ENCODE data around the gene TRIM8. TPM values are rescaled to one million over a fixed set of nuclear protein-coding genes. Genes with fewer than 3 reads are reported as not detected.
A peak's percentile ranks its signal among the peaks of the same experiment; 100 is the strongest.

TRIM8 gene
- total RNA-seq, 2 donors from 2014 or later, result 148 to 222 TPM

DNA sequence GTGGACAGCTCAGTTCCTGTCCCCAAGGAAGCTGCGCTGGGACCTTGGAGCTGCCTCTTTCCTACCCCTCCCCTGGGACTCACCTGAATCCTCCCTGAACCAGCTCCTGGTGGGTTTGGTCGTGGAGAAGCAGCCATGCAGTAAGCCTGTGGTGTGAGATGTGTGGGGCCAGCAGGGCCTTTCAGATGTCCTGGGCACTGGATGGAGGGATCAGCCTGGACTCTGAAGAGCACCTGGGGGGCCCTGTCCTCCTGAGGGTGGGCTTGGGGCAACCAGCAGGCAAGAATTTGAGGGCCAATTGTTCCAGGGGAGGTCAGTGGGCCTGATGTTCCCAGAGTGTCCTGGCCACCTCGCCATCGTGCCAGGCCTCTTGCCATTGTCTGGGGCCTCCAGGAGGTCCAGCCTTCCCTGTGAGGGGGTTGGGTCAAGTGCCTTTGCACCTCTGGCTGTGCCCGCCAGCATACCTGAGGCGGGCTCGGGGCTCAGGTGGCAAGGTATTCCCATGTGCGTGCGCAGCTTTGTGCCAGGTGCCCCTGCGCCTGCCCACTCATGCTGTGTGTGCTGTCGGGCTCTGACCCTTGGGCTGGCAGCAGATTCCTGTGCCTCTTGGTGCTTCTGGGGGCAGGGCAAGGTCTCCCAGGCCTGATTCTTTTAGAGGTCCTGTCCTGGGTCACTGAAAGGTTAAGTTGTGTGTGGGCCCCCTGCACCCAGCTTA lies 7.3 kb downstream of the TRIM8 start:
- Histone ChIP-seq H3K4me1 (replicated peaks) (peaks cover 38% of the 10 kb centered on the region), H3K9me3 (no peaks in the 10 kb centered on the region), H3K27ac (peak overlapping the region in 1 of 2 donors; percentile 71), H3K27me3 (replicated peaks; ENCODE audit: insufficient read depth) (no peaks in the 10 kb centered on the region), H3K4me3 (no peak overlapping the region), H3K36me3 (peaks cover 9 to 13% of the 10 kb centered on the region in 2 donors)
- TF ChIP-seq, protein P1, sequence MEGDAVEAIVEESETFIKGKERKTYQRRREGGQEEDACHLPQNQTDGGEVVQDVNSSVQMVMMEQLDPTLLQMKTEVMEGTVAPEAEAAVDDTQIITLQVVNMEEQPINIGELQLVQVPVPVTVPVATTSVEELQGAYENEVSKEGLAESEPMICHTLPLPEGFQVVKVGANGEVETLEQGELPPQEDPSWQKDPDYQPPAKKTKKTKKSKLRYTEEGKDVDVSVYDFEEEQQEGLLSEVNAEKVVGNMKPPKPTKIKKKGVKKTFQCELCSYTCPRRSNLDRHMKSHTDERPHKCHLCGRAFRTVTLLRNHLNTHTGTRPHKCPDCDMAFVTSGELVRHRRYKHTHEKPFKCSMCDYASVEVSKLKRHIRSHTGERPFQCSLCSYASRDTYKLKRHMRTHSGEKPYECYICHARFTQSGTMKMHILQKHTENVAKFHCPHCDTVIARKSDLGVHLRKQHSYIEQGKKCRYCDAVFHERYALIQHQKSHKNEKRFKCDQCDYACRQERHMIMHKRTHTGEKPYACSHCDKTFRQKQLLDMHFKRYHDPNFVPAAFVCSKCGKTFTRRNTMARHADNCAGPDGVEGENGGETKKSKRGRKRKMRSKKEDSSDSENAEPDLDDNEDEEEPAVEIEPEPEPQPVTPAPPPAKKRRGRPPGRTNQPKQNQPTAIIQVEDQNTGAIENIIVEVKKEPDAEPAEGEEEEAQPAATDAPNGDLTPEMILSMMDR (IDR thresholded peaks at IDR 0.05), result no peak
- TF ChIP-seq POLR2AphosphoS5 (IDR thresholded peaks at IDR 0.05) (no peak), POLR2A (IDR thresholded peaks at IDR 0.05) (no peak)
- WGBS, result 65% methylated on average over 4 of the region's 11 CpGs
- intact Hi-C loops (cut with DNase I), result no loop called here
- no peak for DNase-seq (ENCODE audit: low spot score)

DNA sequence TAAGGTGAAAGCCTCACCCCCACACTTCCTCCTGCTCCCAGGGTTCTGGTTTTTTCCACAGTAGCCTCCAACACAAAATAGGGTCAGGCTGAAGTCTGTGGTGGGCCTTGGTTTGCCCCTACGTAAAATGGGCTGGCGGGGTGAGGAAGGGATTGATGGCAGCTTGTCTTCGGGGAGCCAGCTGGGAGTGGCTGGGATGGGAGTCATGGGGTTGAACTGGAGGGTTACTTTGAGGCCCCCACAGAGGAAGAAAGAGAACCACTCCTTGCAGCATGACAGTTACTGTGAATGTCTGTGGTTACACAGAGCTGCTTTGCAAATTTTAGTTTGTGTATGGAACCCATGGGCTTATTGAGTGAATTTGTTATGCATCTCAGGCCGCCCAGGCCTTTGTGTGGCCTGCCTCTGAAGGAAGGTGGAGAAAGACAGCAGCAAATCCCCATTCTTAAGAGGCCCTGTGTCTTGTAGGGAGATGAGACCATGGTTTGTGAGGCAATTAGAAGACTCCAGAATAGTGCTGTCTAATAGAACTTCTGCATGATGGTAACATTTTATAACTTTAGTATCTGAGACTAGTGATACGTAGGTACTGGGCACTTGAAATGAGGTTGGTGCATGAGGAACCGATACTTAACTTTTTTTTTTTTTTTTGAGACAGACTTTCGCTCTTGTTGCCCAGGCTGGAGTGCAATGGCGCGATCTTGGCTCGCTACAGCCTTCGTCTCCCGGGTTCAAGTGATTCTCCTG lies 8.1 kb downstream of the TRIM8 start:
- Histone ChIP-seq H3K27ac (peak overlapping the region in 1 of 2 donors; percentile 71), H3K4me3 (no peak overlapping the region), H3K4me1 (replicated peaks) (peaks cover 43% of the 10 kb centered on the region), H3K9me3 (no peaks in the 10 kb centered on the region), H3K27me3 (replicated peaks; ENCODE audit: insufficient read depth) (no peaks in the 10 kb centered on the region), H3K36me3 (peaks cover 15 to 18% of the 10 kb centered on the region in 2 donors)
- no peak for TF ChIP-seq POLR2AphosphoS5 (IDR thresholded peaks at IDR 0.05)
- TF ChIP-seq, protein P1 (IDR thresholded peaks at IDR 0.05), result no peak
- no peak for TF ChIP-seq POLR2A (IDR thresholded peaks at IDR 0.05)
- intact Hi-C loops (cut with DNase I), result no loop called here
- no peak for DNase-seq (ENCODE audit: low spot score)
- WGBS, result 87% methylated on average over 12 of the region's 12 CpGs

DNA sequence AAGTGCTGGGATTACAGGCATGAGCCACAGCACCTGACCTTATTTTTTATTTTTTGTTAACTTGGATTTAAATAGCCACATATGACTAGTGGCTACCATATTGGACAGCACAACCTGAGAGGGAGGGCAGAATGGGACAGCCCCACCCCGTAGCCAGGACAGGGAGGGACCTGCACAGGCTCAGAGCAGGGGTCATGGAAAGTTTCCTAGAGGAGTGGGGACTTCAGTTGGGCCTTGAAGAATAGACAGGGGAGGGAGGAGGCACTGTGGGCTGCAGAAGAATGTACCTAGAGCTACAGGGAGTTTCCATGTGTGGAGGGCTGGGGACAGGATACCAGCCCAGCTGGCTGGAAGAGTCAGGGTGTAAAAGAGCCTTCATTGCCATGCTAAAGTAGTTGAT lies 8.8 kb downstream of the TRIM8 start:
- WGBS, result 74% methylated on average over 1 of the region's 1 CpG
- H3K36me3 ChIP-seq, result peaks cover 15 to 18% of the 10 kb centered on the region in 2 donors
- peaks cover 41% of the 10 kb centered on the region for H3K4me1 ChIP-seq (replicated peaks)
- H3K27ac ChIP-seq, result no peak overlapping the region
- intact Hi-C loops (cut with DNase I), result no loop called here
- H3K9me3 ChIP-seq, result no peaks in the 10 kb centered on the region
- no peaks in the 10 kb centered on the region for H3K27me3 ChIP-seq (replicated peaks; ENCODE audit: insufficient read depth)
- no peak for TF ChIP-seq POLR2A (IDR thresholded peaks at IDR 0.05)
- TF ChIP-seq, protein P1 (IDR thresholded peaks at IDR 0.05), result no peak
- H3K4me3 ChIP-seq, result no peak overlapping the region
- DNase-seq (ENCODE audit: low spot score), result no peak

DNA sequence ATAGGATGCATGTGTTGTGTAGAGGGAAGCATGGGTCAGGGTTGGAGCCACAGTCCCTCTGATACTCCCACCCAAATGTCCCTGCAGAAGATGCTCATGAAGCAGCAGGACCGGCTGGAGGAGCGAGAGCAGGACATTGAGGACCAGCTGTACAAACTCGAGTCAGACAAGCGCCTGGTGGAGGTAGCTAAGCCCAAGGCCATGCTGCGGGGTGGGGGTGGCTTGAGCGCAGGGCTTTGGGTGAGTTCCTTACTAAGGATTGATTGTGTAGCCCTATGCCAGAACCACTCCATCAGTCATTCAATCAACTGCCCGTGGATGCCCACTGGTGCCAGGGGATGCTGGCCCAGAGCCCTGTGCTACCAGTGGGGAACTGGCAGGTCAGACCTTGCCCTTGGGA lies 10.3 kb downstream of the TRIM8 start:
- Histone ChIP-seq H3K27me3 (replicated peaks; ENCODE audit: insufficient read depth) (no peaks in the 10 kb centered on the region), H3K4me3 (no peak overlapping the region), H3K36me3 (peaks cover 15 to 18% of the 10 kb centered on the region in 2 donors), H3K27ac (peak overlapping the region in 1 of 2 donors; percentile 1), H3K9me3 (no peaks in the 10 kb centered on the region), H3K4me1 (replicated peaks) (peaks cover 33% of the 10 kb centered on the region)
- 69% methylated on average over 7 of the region's 7 CpGs for WGBS
- intact Hi-C loops (cut with DNase I), result no loop called here
- TF ChIP-seq, protein P1 (IDR thresholded peaks at IDR 0.05), result no peak
- TF ChIP-seq POLR2AphosphoS5 (IDR thresholded peaks at IDR 0.05) (no peak), POLR2A (IDR thresholded peaks at IDR 0.05) (no peak)
- DNase-seq (ENCODE audit: low spot score), result no peak

All from prostate gland (tissue), 2 donors.